Upper lobe of left lung (tissue), 6 donors: Measurements from ENCODE around the gene IZUMO1. TPM values are rescaled to one million over a fixed set of nuclear protein-coding genes. Genes with fewer than 3 reads are reported as not detected.
A peak's percentile ranks its signal among the peaks of the same experiment; 100 is the strongest.

Source experiments
- ATAC-seq, 2 donors: fragments of 200-7000 bp; cut with Tn5 transposase; one replicate each; pipeline ENCODE4 v1.9.1; 2022; ENCODE audit warnings: mild to moderate bottlenecking in 2 of 2, moderate library complexity in 2 of 2; ENCODE audit not compliant: low FRiP score in 2 of 2
- DNase-seq, 2 donors: peaks; one replicate each; pipeline ENCODE4 v3.0.0-alpha.2; 2019 to 2020
- H3K27ac ChIP-seq, 4 donors: fragments of 200-600 bp; sonication (generic); one replicate each; pipeline ENCODE4 v1.5.1; 2016 to 2019
- H3K27me3 ChIP-seq, 4 donors: fragments of 200-600 bp; sonication (generic); one replicate each; pipeline ENCODE4 v1.5.1; 2017 to 2019
- H3K36me3 ChIP-seq, 4 donors: fragments of 200-600 bp; sonication (generic); one replicate each; pipeline ENCODE4 v1.5.1; 2016 to 2019
- H3K4me1 ChIP-seq, 4 donors: fragments of 200-600 bp; sonication (generic); one replicate each; pipeline ENCODE4 v1.5.1; 2018 to 2019
- H3K4me3 ChIP-seq, 4 donors: fragments of 200-600 bp; sonication (generic); one replicate each; pipeline ENCODE4 v1.5.1; 2017 to 2019; ENCODE audit warnings: mild to moderate bottlenecking in 2 of 4, moderate library complexity in 1 of 4
- H3K9me3 ChIP-seq, 4 donors: fragments of 200-600 bp; sonication (generic); one replicate each; pipeline ENCODE4 v1.5.1; 2018 to 2019
- EP300 ChIP-seq, 4 donors: sonication (generic); formaldehyde crosslinking; IDR thresholded peaks; one replicate each; pipeline ENCODE4 v1.5.1; 2017; ENCODE audit warnings: antibody characterized with exemption in 4 of 4, control low read depth in 2 of 4
- POLR2A ChIP-seq, 4 donors: fragments of 450-650 bp; IDR thresholded peaks; one replicate each; pipeline ENCODE4 v1.5.1; 2016 to 2017; ENCODE audit warnings: antibody characterized with exemption in 4 of 4, mild to moderate bottlenecking in 2 of 4
- POLR2AphosphoS5 ChIP-seq, 2 donors: sonication (generic); formaldehyde crosslinking; IDR thresholded peaks; one replicate each; pipeline ENCODE4 v1.5.1; 2017; ENCODE audit warnings: antibody characterized with exemption in 2 of 2
- WGBS, 2 donors: methylation state at CpG; one replicate each; pipeline ENCODE4 v1.1.5; 2017 to 2018; 5-methylcytosine and 5-hydroxymethylcytosine counted together
- total RNA-seq, 6 donors: library from RNA; depleted of rRNA in 4 of 6; stranded (reverse); fragments of >200 nt in 4 of 6; gene quantifications; one replicate each; pipeline versions ENCODE4 v1.1.0 to v1.2.1, GENCODE V29; 2016 to 2021
- TF ChIP-seq, protein P1 (sequence below), 6 experiments: fragments of 450-650 bp in 4 of 6; fragments of 200-600 bp in 2 of 6; sonication (generic) in 2 of 6; IDR thresholded peaks; one replicate each; pipeline ENCODE4 v1.5.1; 2016 to 2019; ENCODE audit warnings: antibody characterized with exemption in 6 of 6
- donor health status: DM: no; HTN: no; CAD: no; lungs with moderate emphysema.
- donor health status: DM: no; HTN: yes; CAD: no; lungs with severe emphysema.

Gene IZUMO1
- total RNA-seq, 6 donors from 2014 or later: 1.4 to 4.2 (median 2.5) TPM; not detected in 1

DNA sequence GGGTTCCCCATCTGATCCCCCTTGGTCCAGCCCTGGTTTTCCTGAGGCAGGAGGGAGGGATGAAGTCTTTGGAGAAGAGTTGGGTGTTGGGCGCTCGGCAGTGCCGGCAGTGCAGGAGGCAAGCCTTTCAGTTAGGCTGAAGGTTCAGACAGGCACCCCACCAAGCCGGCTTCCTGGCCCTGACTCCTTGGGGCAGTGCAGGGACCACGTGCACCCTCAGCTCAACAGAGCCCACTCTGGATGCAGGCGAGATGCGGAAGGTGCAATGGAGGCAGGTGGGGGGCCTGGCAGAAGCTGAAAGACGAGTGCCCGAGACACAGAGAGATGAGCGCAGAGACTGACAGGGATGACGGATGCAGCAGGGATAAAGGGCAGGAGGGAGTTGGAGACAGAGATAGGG, 38.2 kb downstream of the IZUMO1 start:
- DNase-seq (peak in 1 of 2 donors; percentile 42), ATAC-seq (no peak)
- Histone ChIP-seq H3K27me3 (no peaks in the 10 kb centered on the region), H3K27ac (no peak overlapping the region), H3K4me1 (peaks cover 4 to 9% (median 6%) of the 10 kb centered on the region in 4 donors), H3K4me3 (no peak overlapping the region), H3K36me3 (peaks cover 0 to 3% (median 0%) of the 10 kb centered on the region in 4 donors), H3K9me3 (peaks cover 0 to 4% (median 0%) of the 10 kb centered on the region in 4 donors)
- no peak for TF ChIP-seq EP300 (IDR thresholded peaks at IDR 0.05)
- no peak for TF ChIP-seq POLR2A (IDR thresholded peaks at IDR 0.05)
- TF ChIP-seq, protein P1, sequence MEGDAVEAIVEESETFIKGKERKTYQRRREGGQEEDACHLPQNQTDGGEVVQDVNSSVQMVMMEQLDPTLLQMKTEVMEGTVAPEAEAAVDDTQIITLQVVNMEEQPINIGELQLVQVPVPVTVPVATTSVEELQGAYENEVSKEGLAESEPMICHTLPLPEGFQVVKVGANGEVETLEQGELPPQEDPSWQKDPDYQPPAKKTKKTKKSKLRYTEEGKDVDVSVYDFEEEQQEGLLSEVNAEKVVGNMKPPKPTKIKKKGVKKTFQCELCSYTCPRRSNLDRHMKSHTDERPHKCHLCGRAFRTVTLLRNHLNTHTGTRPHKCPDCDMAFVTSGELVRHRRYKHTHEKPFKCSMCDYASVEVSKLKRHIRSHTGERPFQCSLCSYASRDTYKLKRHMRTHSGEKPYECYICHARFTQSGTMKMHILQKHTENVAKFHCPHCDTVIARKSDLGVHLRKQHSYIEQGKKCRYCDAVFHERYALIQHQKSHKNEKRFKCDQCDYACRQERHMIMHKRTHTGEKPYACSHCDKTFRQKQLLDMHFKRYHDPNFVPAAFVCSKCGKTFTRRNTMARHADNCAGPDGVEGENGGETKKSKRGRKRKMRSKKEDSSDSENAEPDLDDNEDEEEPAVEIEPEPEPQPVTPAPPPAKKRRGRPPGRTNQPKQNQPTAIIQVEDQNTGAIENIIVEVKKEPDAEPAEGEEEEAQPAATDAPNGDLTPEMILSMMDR (IDR thresholded peaks at IDR 0.05): no peak
- no peak for TF ChIP-seq POLR2AphosphoS5 (IDR thresholded peaks at IDR 0.05)
- WGBS, 2 donors: 72 to 76% methylated on average over 11 of the region's 11 CpGs

DNA sequence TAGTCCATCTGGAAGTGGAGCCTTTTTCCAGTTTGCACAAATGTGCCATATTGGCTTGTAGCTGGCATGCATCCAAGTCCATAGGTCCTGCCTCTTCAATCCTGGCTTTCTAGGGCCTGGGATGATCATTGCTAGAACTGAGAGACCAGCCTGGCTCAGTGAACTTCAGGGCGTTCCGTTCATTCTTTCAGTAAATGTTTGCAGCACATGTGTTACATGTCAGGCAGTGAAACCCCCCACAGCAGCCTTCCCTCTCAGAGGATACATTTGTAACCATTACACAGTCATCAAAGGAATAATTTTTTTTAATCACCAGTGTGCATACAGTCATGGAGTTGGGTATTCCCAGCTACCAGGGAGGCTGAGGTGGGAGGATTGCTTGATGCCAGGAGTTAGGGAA, 41.3 kb downstream of the IZUMO1 start:
- WGBS, 2 donors: 76 to 91% methylated on average over 2 of the region's 2 CpGs
- DNase-seq (no peak), ATAC-seq (no peak)
- Histone ChIP-seq H3K27ac (no peak overlapping the region), H3K36me3 (peaks cover 0 to 4% (median 0%) of the 10 kb centered on the region in 4 donors), H3K4me1 (no peaks in the 10 kb centered on the region), H3K9me3 (no peaks in the 10 kb centered on the region), H3K27me3 (no peaks in the 10 kb centered on the region), H3K4me3 (no peak overlapping the region)
- TF ChIP-seq, protein P1 (IDR thresholded peaks at IDR 0.05): no peak
- TF ChIP-seq EP300 (IDR thresholded peaks at IDR 0.05): no peak
- TF ChIP-seq POLR2A (IDR thresholded peaks at IDR 0.05): no peak
- TF ChIP-seq POLR2AphosphoS5 (IDR thresholded peaks at IDR 0.05): no peak

DNA sequence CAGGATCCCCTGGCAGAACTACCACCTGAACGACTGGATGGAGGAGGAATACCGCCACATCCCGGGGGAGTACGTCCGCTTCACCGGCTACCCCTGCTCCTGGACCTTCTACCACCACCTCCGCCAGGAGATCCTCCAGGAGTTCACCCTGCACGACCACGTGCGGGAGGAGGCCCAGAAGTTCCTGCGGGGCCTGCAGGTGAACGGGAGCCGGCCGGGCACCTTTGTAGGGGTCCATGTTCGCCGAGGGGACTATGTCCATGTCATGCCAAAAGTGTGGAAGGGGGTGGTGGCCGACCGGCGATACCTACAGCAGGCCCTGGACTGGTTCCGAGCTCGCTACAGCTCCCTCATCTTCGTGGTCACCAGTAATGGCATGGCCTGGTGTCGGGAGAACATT, 43.4 kb downstream of the IZUMO1 start:
- ATAC-seq: no peak
- 95 to 97% methylated on average over 12 to 20 of the region's 23 CpGs for WGBS, 2 donors
- H3K36me3 ChIP-seq: peaks cover 0 to 4% (median 0%) of the 10 kb centered on the region in 4 donors

DNA sequence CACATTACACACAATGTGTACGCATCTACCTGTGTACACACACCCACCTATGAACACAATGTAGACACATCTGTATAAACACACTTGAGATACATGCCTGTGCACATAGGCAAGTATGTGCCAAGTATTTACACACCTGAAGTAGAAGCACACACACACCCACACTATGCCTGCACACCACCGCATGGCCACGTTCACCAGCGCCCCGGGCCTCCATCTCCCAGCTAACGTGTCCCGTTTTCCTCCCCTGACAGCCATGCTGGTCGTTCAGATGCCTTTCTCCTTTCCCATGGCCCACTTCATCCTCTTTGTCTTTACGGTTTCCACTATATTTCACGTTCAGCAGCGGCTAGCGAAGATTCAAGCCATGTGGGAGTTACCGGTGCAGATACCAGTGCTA, 44.0 kb downstream of the IZUMO1 start:
- Histone ChIP-seq H3K4me3 (no peak overlapping the region), H3K9me3 (no peaks in the 10 kb centered on the region), H3K27me3 (no peaks in the 10 kb centered on the region), H3K27ac (no peak overlapping the region), H3K36me3 (peaks cover 0 to 4% (median 0%) of the 10 kb centered on the region in 4 donors), H3K4me1 (peaks cover 0 to 6% (median 2%) of the 10 kb centered on the region in 4 donors)
- WGBS, 2 donors: 95 to 96% methylated on average over 13 of the region's 13 CpGs
- no peak for TF ChIP-seq POLR2A (IDR thresholded peaks at IDR 0.05)
- DNase-seq: peak in 1 of 2 donors; percentile 51
- no peak for ATAC-seq

More for the DNA sequence above, 43.4 kb downstream of the IZUMO1 start:
- no peak overlapping the region for H3K27ac ChIP-seq
- DNase-seq: peak in 1 of 2 donors; percentile 63
- no peaks in the 10 kb centered on the region for H3K27me3 ChIP-seq
- H3K4me1 ChIP-seq: peaks cover 0 to 2% (median under 1%) of the 10 kb centered on the region in 4 donors
- no peak for TF ChIP-seq POLR2AphosphoS5 (IDR thresholded peaks at IDR 0.05)
- TF ChIP-seq POLR2A (IDR thresholded peaks at IDR 0.05): no peak
- TF ChIP-seq, protein P1 (IDR thresholded peaks at IDR 0.05): no peak
- TF ChIP-seq EP300 (IDR thresholded peaks at IDR 0.05): no peak
- H3K9me3 ChIP-seq: no peaks in the 10 kb centered on the region
- H3K4me3 ChIP-seq: no peak overlapping the region

DNA sequence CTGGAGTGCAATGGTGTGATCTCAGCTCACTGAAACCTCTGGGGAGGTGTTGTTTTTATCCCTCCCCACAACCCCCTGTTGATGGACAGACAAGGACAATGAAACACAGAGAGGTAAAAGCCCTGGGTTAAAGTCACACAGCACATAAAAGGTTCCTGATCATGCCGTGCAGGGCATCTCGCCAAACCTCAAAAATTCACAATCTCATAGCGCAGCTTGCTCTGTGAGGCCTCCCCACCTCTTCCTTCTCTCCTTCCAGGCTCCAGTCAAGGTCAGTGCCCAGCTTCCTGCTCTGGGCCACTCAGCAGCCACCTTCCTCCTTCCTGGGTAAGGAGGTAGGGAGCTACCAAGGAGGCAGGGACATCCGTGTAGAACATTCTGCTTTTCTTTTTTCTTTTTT, 48.7 kb downstream of the IZUMO1 start:
- Histone ChIP-seq H3K36me3 (no peaks in the 10 kb centered on the region), H3K4me1 (peaks cover 9 to 21% (median 14%) of the 10 kb centered on the region in 4 donors), H3K27me3 (peaks cover 0 to 4% (median 0%) of the 10 kb centered on the region in 4 donors), H3K9me3 (no peaks in the 10 kb centered on the region), H3K27ac (peak overlapping the region in 1 of 4 donors; percentile 40), H3K4me3 (no peak overlapping the region)
- WGBS, 2 donors: 37 to 40% methylated on average over 4 of the region's 4 CpGs
- DNase-seq (peak in 1 of 2 donors; percentile 61), ATAC-seq (peak; percentile 46 to 83)
- no peak for TF ChIP-seq EP300 (IDR thresholded peaks at IDR 0.05)
- TF ChIP-seq, protein P1 (IDR thresholded peaks at IDR 0.05): no peak
- TF ChIP-seq POLR2A (IDR thresholded peaks at IDR 0.05): no peak
- no peak for TF ChIP-seq POLR2AphosphoS5 (IDR thresholded peaks at IDR 0.05)
